CD4-positive, alpha-beta T cell treated with Interleukin-21 for 1 hour (primary cell): ENCODE results near the gene TRPM8.

Source experiments
- DNase-seq: peaks from one replicate; pipeline ENCODE4 v3.0.0-alpha.2; 2020

Gene TRPM8

GRCh38 chr2:234005126-234005525, 88.0 kb downstream of the TRPM8 start:
- no peak for DNase-seq

- no peak for DNase-seq
Observed at GRCh38 chr2:234006501-234006900, 89.3 kb downstream of the TRPM8 start.

GRCh38 chr2:234014427-234014826, 97.3 kb downstream of the TRPM8 start:
- DNase-seq = no peak

GRCh38 chr2:234015861-234016260, 98.7 kb downstream of the TRPM8 start:
- DNase-seq = no peak

- DNase-seq = no peak
Observed at GRCh38 chr2:234019896-234020295, 102.7 kb downstream of the TRPM8 start.

- DNase-seq = no peak
Observed at GRCh38 chr2:234020332-234020731, 103.2 kb downstream of the TRPM8 start.

- no peak for DNase-seq
Observed at GRCh38 chr2:234022424-234022823, 105.3 kb downstream of the TRPM8 start.

- DNase-seq = no peak
Observed at GRCh38 chr2:234024304-234024703, 107.1 kb downstream of the TRPM8 start.

- peak; percentile 34 for DNase-seq
Observed at GRCh38 chr2:234025466-234025865, 108.3 kb downstream of the TRPM8 start.

GRCh38 chr2:234025891-234026401, 108.8 kb downstream of the TRPM8 start:
- no peak for DNase-seq

GRCh38 chr2:234026693-234027254, 109.6 kb downstream of the TRPM8 start:
- DNase-seq = peak; percentile 35

- DNase-seq = no peak
Observed at GRCh38 chr2:234027641-234028040, 110.5 kb downstream of the TRPM8 start.

- DNase-seq = no peak
Observed at GRCh38 chr2:234029150-234029733, 112.1 kb downstream of the TRPM8 start.

- DNase-seq = no peak
Observed at GRCh38 chr2:234031207-234031606, 114.0 kb downstream of the TRPM8 start.

- DNase-seq = peak; percentile 78
Observed at GRCh38 chr2:234032279-234032856, 115.2 kb downstream of the TRPM8 start.

- DNase-seq = no peak
Observed at GRCh38 chr2:234033174-234033573, 116.0 kb downstream of the TRPM8 start.

GRCh38 chr2:234033885-234034284, 116.7 kb downstream of the TRPM8 start:
- no peak for DNase-seq

- DNase-seq = no peak
Observed at GRCh38 chr2:234038076-234038802, 121.1 kb downstream of the TRPM8 start.

- DNase-seq = no peak
Observed at GRCh38 chr2:234044157-234044556, 127.0 kb downstream of the TRPM8 start.

- no peak for DNase-seq
Observed at GRCh38 chr2:234046521-234046920, 129.3 kb downstream of the TRPM8 start.

- no peak for DNase-seq
Observed at GRCh38 chr2:234047361-234047760, 130.2 kb downstream of the TRPM8 start.

GRCh38 chr2:234048049-234048448, 130.9 kb downstream of the TRPM8 start:
- no peak for DNase-seq

- DNase-seq = no peak
Observed at GRCh38 chr2:234050455-234051135, 133.4 kb downstream of the TRPM8 start, which contains the start of gene SPP2. Gene SPP2, plus strand, starts transcription at chr2:234050702. Its CDS starts 85 bp downstream, at chr2:234050787.
